Measurements from ENCODE around the gene CDKN2D.
"Not testable (repeated sequence)": the region's sequence is repeated elsewhere in the genome, so short reads cannot be mapped to it uniquely, and the experiment has no call there.

Gene CDKN2D

DNA sequence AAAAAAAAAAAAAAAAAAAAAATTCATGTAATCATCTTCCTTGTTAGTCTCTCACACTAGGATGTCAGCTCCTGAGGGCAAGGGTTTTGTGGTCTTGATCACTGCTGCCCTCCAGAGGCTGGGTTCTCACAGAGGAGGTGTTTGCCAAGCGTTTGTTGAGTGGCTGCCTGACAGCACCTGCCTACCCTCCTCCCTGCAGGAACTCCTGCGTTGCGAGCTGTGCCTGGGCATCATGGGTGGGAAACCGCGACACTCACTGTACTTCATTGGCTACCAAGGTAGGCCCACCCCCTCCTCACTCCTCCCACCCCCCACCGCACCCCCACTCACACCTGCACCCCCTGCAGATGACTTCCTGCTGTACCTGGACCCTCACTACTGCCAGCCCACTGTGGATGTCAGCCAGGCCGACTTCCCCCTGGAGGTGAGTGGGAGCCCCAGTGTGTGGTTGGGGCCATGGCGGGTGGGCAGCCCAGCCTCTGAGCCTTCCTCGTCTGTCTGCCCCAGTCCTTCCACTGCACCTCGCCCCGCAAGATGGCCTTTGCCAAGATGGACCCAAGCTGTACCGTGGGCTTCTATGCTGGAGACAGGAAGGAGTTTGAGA, 17.0 kb downstream of the CDKN2D start:
- peak; percentile 17 for DNase-seq

DNA sequence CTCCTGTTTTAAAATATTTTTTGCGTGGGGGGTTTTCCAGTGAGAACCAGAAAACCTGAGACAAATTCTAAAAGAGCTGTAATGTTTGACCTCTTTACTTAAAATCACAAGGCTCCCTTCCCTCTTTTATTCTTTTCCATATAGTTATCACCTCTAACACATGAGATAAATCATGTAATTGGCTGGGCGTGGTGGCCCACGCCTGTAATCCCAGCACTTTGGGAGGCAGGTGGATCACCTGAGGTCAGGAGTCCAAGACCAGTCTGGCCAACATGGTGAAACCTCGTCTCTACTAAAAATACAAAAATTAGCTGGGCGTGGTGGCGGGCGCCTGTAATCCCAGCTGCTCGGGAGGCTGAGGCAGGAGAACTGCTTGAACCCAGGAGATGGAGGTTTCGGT, 17.8 kb downstream of the CDKN2D start:
- not testable (repeated sequence) for DNase-seq

DNA sequence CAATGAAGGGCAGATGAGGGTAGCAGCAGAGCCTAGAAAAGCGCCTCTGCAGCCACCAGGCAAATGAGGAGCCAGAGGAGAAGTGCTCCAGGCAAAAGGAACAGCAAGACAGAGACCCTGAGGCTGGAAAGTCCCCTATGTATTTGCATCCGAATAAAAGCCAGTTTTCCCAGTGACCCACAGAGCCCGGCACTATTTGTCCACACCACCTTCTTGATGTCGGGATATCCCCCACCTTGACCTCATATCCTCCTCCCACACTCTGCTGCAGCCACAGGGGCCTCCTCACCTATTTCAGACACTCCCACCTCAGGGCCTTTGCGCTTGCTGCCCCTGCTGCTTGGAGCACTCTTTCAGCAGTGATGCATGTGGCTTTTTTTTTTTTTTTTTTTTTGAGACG, 18.4 kb downstream of the CDKN2D start:
- no peak for DNase-seq

DNA sequence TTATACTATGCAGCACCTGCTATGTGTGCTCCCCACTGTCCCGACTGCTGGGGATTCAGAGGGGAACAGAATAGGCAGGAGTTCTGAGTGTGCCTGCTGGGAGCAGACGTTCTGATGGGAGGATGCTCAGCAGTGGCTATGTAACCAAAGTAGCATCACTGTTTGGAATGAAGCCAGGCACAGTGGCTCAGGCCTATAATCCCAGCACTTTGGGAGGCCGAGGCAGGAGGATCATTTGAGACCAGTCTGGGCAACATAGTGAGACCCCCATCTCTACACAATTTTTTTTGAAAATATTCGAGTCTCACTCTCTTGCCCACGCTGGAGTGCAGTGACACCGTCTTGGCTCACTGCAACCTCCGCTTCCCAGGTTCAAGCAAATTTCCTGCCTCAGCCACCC, 19.0 kb downstream of the CDKN2D start:
- no peak for DNase-seq

DNA sequence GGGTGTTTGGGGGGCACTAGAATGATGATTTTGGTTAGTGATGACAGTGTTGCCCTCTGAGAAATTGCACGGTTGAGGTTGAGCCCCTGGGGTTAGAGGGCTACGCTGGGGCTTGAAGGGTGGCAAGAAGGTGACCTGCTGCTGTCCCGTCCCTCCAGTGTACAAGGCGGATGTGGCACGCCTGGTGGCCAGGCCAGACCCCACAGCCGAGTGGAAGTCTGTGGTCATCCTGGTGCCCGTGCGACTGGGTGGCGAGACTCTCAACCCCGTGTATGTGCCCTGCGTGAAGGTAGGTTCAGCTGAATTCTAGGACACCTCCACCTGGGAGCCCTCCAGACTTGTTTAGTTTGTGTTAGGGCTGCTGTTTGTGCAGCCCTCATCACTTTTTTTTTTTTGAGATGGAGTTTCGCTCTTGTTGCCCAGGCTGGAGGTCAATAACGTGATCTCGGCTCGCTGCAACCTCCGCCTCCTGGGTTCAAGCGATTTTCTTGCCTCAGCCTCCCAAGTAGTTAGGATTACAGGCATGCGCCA, 20.0 kb downstream of the CDKN2D start:
- no peak for DNase-seq

DNA sequence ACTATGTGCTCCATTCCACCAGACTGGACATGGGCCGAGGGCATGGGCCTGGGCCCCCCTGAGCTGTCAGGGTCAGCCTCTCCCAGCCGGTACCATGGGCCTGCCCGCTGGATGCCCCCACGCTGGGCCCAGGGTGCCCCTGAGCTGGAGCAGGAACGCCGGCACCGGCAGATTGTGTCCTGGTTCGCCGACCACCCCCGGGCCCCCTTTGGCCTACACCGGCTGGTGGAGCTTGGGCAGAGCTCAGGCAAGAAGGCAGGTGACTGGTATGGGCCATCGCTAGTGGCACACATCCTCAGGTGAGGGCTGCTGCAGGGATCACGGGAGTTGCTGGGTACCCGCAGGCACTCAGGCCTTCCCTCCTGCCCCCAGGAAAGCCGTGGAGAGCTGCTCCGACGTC, 22.0 kb downstream of the CDKN2D start:
- no peak for DNase-seq

DNA sequence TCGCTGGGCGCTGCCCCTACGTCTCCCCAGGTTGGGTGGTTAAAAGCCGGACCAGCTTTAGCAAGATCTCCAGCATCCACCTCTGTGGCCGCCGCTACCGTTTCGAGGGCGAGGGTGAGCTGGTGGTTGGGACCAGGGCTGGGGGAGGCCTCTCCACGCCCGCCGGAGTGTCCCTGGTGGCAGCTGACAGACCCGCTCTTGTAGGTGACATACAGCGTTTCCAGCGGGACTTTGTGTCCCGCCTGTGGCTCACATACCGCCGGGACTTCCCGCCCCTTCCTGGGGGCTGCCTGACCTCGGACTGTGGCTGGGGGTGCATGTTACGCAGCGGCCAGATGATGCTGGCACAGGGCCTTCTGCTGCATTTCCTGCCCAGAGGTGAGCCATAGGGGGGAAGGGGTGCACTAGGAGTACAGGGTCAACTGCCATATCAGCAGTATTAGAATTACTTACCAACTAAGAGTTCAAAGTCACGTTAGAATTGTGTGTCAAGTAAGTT, 24.0 kb downstream of the CDKN2D start:
- no peak for DNase-seq

DNA sequence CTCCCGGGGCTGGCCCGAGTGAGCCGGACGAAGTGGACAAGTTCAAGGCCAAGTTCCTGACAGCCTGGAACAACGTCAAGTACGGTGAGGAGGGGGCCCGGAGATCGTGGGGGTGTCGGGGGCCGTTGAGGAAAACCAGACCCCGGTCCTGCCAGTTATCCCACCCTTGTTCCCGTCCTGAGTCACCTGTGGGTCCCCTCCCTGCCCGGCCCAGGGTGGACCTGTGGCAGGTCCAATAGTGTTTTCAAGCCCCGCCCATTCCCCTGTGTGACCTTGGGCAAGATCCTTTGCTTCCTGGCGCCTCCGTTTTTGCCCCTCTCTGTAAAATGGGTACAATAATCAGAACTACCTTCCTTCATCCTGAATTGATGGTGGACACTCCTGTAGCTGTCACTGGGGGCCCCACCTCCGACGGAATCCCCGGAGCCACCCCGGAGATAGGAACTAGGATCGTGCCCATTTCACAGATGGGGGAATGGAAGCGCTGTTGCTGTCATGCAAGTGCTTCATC, 24.5 kb downstream of the CDKN2D start:
- DNase-seq = no peak

DNA sequence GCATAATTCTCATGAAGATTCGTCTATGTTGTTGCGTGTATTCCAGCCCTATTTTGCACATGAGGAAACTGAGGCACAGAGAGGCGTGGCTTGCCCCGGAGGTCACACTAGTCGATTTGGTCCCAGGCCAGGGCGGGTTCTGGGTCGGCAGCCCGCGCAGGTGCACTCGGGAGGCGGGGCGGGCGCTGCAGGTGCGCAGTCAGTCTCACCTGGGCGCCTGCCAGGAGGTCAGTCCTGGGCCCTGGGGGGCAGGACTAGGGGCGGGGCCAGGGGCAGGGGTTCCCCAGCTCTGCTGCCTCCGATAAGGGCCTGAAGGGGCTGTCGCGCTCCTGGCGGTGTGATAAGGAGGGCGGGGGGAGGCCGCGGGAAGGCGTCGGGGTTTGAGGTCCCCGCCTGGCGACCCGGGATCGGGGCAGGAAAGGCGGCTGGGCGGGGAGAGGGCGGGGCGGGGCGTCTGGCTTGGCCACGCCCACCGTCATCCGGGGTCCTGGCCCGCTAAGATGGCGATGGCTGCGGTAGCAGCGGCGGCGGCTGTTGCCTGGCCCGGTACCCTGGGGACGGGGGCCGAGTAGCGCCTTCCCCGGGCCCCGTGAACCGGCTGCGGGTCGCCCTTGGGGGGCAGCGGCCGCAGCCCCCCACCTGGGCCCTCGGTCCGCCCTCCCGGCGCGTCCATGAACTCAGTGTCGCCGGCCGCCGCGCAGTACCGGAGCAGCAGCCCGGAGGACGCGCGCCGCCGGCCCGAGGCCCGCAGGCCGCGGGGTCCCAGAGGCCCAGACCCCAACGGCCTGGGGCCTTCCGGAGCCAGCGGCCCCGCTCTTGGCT, 25.1 kb downstream of the CDKN2D start, which contains the start of gene ATG4D:
TSS of gene ATG4D (plus strand) at position 485 of the 822 bp plus-strand sequence. CDS start at position 672, 187 bp downstream.
- peak; percentile 53 for DNase-seq

DNA sequence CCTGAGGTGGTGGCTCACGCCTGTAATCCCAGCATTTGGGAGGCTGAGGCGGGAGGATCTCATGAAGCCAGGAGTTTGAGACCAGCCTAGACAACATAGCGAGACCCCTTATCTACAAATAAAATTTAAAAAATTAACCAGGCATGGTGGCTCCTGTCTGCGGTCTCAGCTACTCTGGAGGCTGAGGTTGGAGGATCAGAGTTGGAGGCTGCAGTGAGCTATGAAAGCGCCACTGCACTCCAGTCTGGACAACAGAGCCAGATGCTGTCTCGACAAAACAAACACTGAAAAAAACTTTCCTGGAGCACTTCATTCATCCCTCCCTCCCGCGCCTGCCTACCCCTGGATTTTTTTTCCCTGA, 25.7 kb downstream of the CDKN2D start:
- DNase-seq = no peak

DNA sequence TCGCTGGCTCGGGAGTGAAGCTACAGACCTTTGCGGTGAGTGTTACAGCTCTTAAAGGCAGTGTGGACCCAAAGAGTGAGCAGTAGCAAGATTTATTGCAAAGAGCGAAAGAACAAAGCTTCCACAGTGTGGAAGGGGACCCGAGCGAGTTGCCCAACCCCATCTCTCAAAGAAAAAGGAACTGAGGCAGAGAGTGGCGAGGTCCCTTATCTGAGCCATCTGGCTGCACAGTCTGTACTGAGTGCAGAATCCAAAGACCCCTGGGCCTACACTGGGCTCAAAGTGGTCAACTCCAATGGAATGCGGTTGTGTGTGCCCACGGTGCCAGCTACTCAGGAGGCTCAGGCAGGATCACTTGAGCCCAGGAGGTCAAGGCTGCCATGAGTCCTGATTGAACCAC, 29.8 kb downstream of the CDKN2D start:
- DNase-seq = not testable (repeated sequence)

DNA sequence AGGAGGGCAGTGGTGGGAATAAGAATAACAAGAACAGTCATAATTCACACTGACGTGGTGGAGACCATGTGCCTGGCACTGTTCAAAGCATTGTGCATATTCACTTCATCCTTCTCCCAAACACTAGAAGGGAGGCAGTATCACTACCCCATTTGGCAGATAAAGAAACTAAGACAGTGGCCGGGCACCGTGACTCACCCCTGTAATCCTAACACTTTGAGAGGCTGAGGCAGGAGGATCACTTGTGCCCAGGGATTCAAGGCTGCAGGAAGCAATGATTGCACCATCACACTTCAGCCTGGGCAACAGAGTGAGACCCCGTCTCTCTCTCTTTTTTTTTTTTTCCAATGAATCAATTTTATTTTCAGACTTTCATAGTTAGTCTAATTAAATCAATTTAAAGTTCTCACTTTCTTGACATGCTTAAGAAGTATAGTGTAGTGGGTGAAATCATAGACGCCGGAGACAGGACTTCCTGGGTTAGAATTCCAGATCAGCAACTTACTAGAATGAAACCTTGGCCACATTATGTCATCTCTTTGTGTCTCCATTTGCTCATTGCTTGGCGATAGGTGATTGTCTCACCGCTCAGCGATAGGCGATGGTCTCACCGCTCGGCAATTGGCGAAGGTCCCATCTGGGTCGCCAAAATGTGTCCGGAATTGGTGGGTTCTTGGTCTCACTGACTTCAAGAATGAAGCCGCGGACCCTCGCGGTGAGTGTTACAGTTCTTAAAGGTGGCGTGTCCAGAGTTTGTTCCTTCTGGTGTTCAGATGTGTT, 30.4 kb downstream of the CDKN2D start:
- no peak for DNase-seq

DNA sequence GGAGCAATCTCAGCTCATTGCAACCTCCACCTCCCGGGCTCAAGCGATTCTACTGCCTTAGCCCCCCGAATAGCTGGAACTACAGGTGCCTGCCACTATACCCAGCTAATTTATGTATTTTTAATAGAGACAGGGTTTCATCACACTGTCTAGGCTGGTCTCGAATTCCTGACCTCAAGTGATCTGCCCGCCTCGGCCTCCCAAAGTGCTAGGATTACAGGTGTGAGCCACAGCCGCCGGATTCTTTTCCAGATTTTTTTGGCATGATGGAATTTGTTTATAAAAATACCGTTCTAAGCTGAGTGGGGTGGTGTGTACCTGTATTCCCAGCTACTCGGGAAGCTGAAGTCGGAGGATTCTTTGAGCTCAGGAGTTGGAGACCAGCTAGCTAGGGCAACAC, 31.1 kb downstream of the CDKN2D start:
- DNase-seq = no peak

DNA sequence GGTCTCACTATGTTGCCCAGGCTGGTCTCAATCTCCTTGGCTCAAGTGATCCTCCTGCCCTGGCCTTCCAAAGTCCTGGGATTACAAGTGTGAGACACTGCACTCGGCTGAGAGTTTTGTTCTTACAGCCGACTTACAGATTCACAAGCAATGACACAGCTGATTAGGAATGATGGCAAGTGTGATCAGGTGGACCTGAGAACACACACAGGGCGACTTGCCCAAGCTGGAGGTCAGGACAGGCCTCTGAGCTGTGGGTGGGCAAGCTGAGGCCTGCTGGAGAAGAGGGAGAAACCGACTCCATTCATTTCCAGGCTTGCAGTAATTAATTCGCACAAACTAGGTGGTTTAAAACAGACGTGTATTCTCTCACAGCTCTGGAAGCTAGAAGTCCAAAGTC, 33.2 kb downstream of the CDKN2D start:
- DNase-seq = no peak

DNA sequence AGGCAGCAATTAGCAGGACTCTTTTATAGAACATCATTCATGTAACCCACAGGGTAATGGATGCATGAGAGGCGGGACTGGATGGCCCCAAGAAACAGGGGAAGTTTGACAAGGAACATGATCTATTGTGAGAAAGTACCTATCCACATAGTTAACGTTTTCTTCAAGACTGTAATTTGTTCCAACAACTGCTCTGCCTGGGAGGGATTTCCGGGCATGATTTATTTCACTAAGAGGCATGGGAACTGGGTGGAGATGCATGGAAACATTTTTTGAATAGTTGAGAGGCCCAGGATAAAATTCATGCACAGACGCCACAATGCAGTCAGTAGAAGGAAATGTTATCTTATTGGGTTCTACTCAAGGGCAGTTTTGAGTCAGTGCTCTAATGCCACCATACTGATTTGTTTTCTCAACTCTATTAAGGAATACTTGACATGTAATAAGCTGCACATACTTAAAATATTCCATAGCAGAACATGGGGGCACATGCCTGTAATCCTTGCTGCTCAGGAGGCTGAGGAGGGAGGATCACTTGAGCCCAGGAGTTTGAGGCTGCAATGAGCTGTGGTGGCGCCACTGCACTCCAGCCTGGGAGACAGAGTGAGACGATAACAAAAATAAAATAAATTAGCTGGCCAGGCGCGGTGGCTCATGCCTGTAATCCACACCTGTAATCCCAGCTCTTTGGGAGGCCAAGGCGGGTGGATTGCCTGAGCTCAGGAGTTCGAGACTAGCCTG, 35.0 kb downstream of the CDKN2D start:
- peak; percentile 88 for DNase-seq

DNA sequence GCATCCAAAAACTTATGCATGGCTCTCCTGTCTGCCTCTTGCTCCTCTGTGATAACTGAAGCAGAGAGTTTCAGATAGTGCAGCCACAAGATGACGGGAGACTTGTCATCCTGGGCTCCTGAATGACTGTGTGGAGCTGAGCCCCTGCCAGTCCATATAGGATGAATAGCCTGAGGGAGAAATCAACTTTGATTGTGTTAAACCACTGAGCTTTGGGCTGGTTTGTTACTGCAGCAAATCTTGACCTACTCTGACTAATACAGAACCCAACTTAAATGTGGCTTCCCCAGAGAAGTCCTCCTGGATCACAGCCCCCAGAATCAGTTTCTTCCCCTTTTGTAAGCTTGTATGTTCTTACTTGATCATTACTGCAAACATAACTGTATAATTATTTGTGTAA, 36.3 kb downstream of the CDKN2D start:
- DNase-seq = no peak

DNA sequence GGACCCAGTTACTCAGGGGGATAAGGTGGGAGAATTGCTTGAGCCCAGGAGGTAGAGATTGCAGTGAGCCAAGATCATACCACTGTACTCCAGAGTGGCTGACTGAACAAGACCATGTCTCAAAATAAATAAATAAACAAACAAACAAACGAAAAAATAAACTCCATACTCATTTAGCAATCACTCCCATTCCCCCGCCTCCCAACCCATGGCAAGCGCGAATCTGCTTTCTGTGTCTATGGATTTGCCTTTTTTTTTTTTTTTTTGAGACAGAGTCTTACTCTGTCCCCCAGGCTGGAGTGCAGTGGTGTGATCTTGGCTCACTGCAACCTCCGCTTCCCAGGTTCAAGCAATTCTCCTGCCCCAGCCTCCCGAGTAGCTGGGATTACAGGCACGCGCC, 41.9 kb downstream of the CDKN2D start:
- not testable (repeated sequence) for DNase-seq

DNA sequence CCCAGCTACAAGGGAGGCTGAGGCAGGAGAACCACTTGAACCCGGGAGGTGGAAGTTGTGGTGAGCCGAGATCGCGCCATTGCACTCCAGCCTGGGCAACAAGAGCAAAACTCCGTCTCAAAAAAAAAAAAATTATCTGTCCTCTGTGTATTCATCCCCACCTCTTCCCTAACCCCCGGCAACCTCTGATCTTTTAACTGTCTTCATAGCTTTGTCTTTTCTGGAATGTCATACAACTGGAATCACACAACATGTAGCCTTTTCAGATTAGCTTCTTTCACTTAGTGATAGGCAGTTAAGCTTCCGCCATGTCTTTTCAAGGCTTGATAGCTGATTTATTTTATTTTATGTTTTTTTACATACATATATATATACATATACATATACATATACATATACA, 43.1 kb downstream of the CDKN2D start:
- DNase-seq = no peak

DNA sequence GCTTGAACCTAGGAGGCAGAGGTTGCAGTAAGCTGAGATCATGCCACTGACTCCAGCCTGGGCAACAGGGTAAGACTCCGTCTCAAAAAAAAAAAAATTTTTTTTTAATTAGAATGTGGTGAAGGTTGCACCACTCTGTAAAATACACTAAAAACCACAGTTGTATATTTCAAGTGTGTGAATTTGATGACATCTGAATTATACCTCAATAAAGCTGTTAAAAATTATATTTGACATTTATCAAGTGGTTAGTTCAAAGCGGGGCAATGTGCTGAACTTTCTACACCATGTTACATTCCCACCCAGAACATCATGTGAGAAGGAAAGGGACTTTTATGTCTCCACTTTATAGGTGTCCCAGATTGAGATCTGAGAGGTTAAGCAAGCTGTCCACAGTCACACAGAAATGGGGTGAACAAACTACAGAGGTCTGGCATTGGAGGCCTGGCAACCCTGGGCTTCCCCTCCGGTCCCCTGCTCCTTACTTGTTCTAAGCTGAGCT, 45.6 kb downstream of the CDKN2D start:
- no peak for DNase-seq

DNA sequence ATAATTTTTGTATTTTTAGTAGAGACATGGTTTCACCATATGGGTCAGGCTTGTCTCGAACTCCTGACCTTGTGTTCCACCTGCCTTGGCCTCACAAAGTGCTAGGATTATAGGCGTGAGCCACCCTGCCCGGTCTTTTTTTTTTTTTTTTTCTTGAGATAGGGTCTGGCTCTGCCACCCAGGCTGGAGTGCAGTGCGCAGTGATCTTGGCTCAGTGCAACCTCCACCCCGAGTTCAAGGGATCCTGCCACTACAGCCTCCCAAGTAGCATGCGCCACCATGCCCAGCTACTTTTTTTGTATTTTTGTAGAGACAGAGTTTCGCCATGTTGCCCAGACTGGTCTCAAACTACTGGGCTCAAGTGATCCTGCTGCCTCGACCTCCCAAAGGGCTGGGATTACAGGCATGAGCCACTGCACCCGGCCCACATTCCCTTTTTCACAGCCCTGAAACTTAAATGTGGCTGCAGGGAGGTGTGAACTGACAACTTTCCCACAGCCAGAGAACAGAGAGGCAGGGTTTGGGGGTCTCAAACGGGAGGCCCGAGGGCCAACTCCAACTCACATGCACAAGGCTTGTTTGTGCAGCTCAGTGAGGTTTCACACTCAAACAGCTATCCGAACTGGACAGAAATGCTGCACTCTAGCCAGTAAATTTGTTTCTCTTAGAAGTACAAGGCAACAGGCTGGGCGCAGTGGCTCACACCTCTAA, 47.2 kb downstream of the CDKN2D start:
- no peak for DNase-seq

DNA sequence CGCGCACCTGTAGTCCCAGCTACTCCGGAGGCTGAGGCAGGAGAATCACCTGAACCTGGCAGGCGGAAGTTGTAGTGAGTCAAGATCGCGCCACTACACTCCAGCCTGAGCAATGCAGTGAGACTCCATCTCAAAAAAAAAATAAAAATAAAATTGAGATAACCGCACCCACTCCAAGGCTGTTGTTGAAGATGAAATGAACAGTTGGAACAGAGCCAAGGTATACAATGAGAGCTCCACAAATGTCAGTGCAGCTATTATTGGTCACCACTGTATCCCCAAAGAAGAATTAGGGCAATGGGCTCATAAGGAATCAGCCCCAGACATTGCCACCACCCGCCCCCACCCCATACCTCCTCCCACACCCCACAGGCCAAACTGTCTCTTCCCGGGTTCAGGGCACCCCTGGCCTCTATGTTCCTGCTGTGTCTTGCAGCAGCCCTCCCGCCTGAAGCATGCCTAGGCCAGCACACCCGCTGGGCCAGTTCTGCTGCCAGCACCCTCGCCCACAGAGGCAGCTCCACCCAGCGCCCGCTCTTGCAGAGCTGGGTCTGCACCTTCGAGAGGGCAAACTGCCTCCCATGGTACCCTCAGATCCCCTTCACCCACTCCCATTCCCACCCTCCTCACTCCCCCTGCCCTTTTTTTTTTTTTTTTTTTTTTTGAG, 48.0 kb downstream of the CDKN2D start:
- DNase-seq = no peak
